Natural killer cell (primary cell): Measurements from ENCODE around the gene C1orf21. TPM values are rescaled to one million over a fixed set of nuclear protein-coding genes. Genes with fewer than 3 reads are reported as not detected.

Experiments
- ATAC-seq, 3 donors: fragments of 150-1000 bp in 2 of 3; fragments of 200-7000 bp in 1 of 3; cut with Tn5 transposase; 1 replicate in 1 of 3; 2 replicates in 2 of 3; pipeline ENCODE4 v1.10.0; 2021; ENCODE audit warnings: mild to moderate bottlenecking in 2 of 3, moderate library complexity in 2 of 3
- DNase-seq, 2 donors: peaks; one replicate each; pipeline versions ENCODE4 v3.0.0 to v3.0.0-alpha.2; 2013 to 2021; ENCODE audit warnings: mixed read lengths in 1 of 2
- H3K27ac ChIP-seq: one replicate; pipeline ENCODE4 v1.5.1; 2013; ENCODE audit warnings: mild to moderate bottlenecking, low read length
- H3K27me3 ChIP-seq: one replicate; pipeline ENCODE4 v1.6.1; 2013; ENCODE audit warnings: low read length; ENCODE audit not compliant: control insufficient read depth, insufficient read depth
- H3K36me3 ChIP-seq: one replicate; pipeline ENCODE4 v1.6.1; 2013; ENCODE audit warnings: low read length; ENCODE audit not compliant: control insufficient read depth, insufficient read depth
- H3K4me1 ChIP-seq: one replicate; pipeline ENCODE4 v1.6.1; 2013; ENCODE audit warnings: low read length; ENCODE audit not compliant: control insufficient read depth, insufficient read depth
- H3K4me3 ChIP-seq: one replicate; pipeline ENCODE4 v1.5.1; 2013; ENCODE audit warnings: low read length
- H3K9me3 ChIP-seq: one replicate; pipeline ENCODE4 v1.6.1; 2013; ENCODE audit warnings: low read length; ENCODE audit not compliant: control insufficient read depth, insufficient read depth
- H3K27ac Mint-ChIP-seq, 2 donors: one replicate each; pipeline ENCODE4 v1.8.0; 2022; ENCODE audit warnings: mild to moderate bottlenecking in 2 of 2, mixed read lengths in 2 of 2, moderate library complexity in 1 of 2
- H3K27me3 Mint-ChIP-seq, 2 donors: one replicate each; pipeline ENCODE4 v1.8.0; 2022; ENCODE audit warnings: low read depth in 2 of 2, mixed read lengths in 2 of 2
- H3K36me3 Mint-ChIP-seq: one replicate; pipeline ENCODE4 v1.8.0; 2022; ENCODE audit warnings: mixed read lengths
- H3K4me1 Mint-ChIP-seq, 2 donors: one replicate each; pipeline ENCODE4 v1.8.0; 2022; ENCODE audit warnings: mixed read lengths in 2 of 2
- H3K4me3 Mint-ChIP-seq: one replicate; pipeline ENCODE4 v1.8.0; 2022; ENCODE audit warnings: mild to moderate bottlenecking, moderate library complexity, mixed read lengths
- H3K9me3 Mint-ChIP-seq, 2 donors: one replicate each; pipeline ENCODE4 v1.8.0; 2022; ENCODE audit warnings: mixed read lengths in 2 of 2
- CTCF ChIP-seq: fragments of 200-600 bp; IDR thresholded peaks from one replicate; pipeline ENCODE4 v1.8.0; 2022; ENCODE audit warnings: antibody characterized with exemption
- WGBS: methylation state at CpG from one replicate; pipeline ENCODE4 v1.1.7; 2013; ENCODE audit warnings: missing lambda C conversion rate; ENCODE audit not compliant: insufficient coverage; 5-methylcytosine and 5-hydroxymethylcytosine counted together
- intact Hi-C: fragments of 100-400 bp; cut with micrococcal nuclease; formaldehyde crosslinking; loops from one replicate; pipeline ENCODE4 v1.14.2; 2022
- total RNA-seq, 4 donors: library from RNA; stranded (reverse); fragments of 120-200 nt in 1 of 4; gene quantifications; one replicate each; pipeline versions ENCODE4 v1.2.3 to v1.2.4, GENCODE V29; 2013 to 2022

C1orf21 gene
- total RNA-seq, 3 donors from 2014 or later (not counting 1 experiment from before 2014, with no cell fraction given), result 84.3 to 111 (median 88.3) TPM

- Mint-ChIP-seq H3K4me3 (no peak overlapping the region), H3K27me3 (no peaks in the 10 kb centered on the region), H3K36me3 (peaks cover 13% of the 10 kb centered on the region), H3K4me1 (peaks cover 60% of the 10 kb centered on the region in 2 donors), H3K27ac (peak overlapping the region; percentile 42 to 47), H3K9me3 (peaks cover 0 to 3% of the 10 kb centered on the region in 2 donors)
- Histone ChIP-seq H3K27me3 (no peaks in the 10 kb centered on the region), H3K4me1 (no peaks in the 10 kb centered on the region), H3K9me3 (no peaks in the 10 kb centered on the region), H3K36me3 (no peaks in the 10 kb centered on the region), H3K4me3 (no peak overlapping the region), H3K27ac (no peak overlapping the region)
- WGBS, result 91% methylated on average over 9 of the region's 9 CpGs
- DNase-seq (no peak), ATAC-seq (no peak)
- no peak for TF ChIP-seq CTCF
- intact Hi-C loops, result no loop called here
These were observed 154.8 kb downstream of the C1orf21 start for GRCh38 chr1:184541537-184542152.

GRCh38 chr1:184542291-184542690, 155.5 kb downstream of the C1orf21 start:
- H3K4me3 Mint-ChIP-seq, result no peak overlapping the region
- H3K4me1 ChIP-seq, result no peaks in the 10 kb centered on the region
- 94% methylated on average over 3 of the region's 3 CpGs for WGBS
- H3K4me3 ChIP-seq, result no peak overlapping the region
- no peaks in the 10 kb centered on the region for H3K9me3 ChIP-seq
- intact Hi-C loops, result no loop called here
- H3K27me3 Mint-ChIP-seq, result no peaks in the 10 kb centered on the region
- peaks cover 0 to 3% of the 10 kb centered on the region in 2 donors for H3K9me3 Mint-ChIP-seq
- no peaks in the 10 kb centered on the region for H3K36me3 ChIP-seq
- ATAC-seq (no peak), DNase-seq (no peak)
- H3K27ac ChIP-seq, result no peak overlapping the region
- peaks cover 13% of the 10 kb centered on the region for H3K36me3 Mint-ChIP-seq
- peaks cover 59 to 62% of the 10 kb centered on the region in 2 donors for H3K4me1 Mint-ChIP-seq
- no peak for TF ChIP-seq CTCF
- peak overlapping the region in 1 of 2 donors; percentile 42 for H3K27ac Mint-ChIP-seq
- H3K27me3 ChIP-seq, result no peaks in the 10 kb centered on the region

GRCh38 chr1:184545601-184546000, 158.8 kb downstream of the C1orf21 start:
- no peak overlapping the region for H3K27ac ChIP-seq
- intact Hi-C loops, result no loop called here
- no peak overlapping the region for H3K4me3 Mint-ChIP-seq
- ATAC-seq (no peak), DNase-seq (no peak)
- H3K4me1 ChIP-seq, result no peaks in the 10 kb centered on the region
- H3K27me3 Mint-ChIP-seq, result no peaks in the 10 kb centered on the region
- no peak for TF ChIP-seq CTCF
- peak overlapping the region in 1 of 2 donors; percentile 42 for H3K27ac Mint-ChIP-seq
- H3K36me3 ChIP-seq, result no peaks in the 10 kb centered on the region
- H3K9me3 Mint-ChIP-seq, result no peaks in the 10 kb centered on the region
- H3K4me1 Mint-ChIP-seq, result peaks cover 44 to 46% of the 10 kb centered on the region in 2 donors
- no peaks in the 10 kb centered on the region for H3K9me3 ChIP-seq
- no peaks in the 10 kb centered on the region for H3K36me3 Mint-ChIP-seq
- no peak overlapping the region for H3K4me3 ChIP-seq
- 89% methylated on average over 3 of the region's 4 CpGs for WGBS
- H3K27me3 ChIP-seq, result no peaks in the 10 kb centered on the region

GRCh38 chr1:184552446-184552845, 165.6 kb downstream of the C1orf21 start:
- Histone ChIP-seq H3K27me3 (no peaks in the 10 kb centered on the region), H3K4me1 (no peaks in the 10 kb centered on the region), H3K4me3 (no peak overlapping the region), H3K9me3 (no peaks in the 10 kb centered on the region), H3K36me3 (no peaks in the 10 kb centered on the region), H3K27ac (no peak overlapping the region)
- Mint-ChIP-seq H3K4me1 (peaks cover 49 to 51% of the 10 kb centered on the region in 2 donors), H3K9me3 (no peaks in the 10 kb centered on the region), H3K27ac (no peak overlapping the region), H3K4me3 (no peak overlapping the region), H3K36me3 (no peaks in the 10 kb centered on the region), H3K27me3 (no peaks in the 10 kb centered on the region)
- WGBS, result no CpG with 5 or more reads among the region's 1 CpG
- DNase-seq (no peak), ATAC-seq (no peak)
- intact Hi-C loops, result no loop called here
- TF ChIP-seq CTCF, result no peak
